ENCODE measurements around the gene ANKRD55.

ANKRD55 gene

GRCh38 chr5:56053363-56053762, 179.8 kb downstream of the ANKRD55 start:
- no peak overlapping the region for H3K4me3 Mint-ChIP-seq
- peaks cover 15% of the 10 kb centered on the region for H3K27me3 Mint-ChIP-seq (ENCODE audit: low read depth, poor library complexity)
- peaks cover 5% of the 10 kb centered on the region for H3K4me1 Mint-ChIP-seq
- H3K9me3 Mint-ChIP-seq, result peaks cover 24% of the 10 kb centered on the region
- H3K27ac Mint-ChIP-seq, result no peak overlapping the region
- no peak for DNase-seq
- no peak for TF ChIP-seq CTCF (IDR thresholded peaks at IDR 0.05)
- H3K36me3 Mint-ChIP-seq (ENCODE audit: low read depth), result peaks cover 4% of the 10 kb centered on the region

GRCh38 chr5:56052735-56053134, 180.4 kb downstream of the ANKRD55 start:
- Mint-ChIP-seq H3K4me1 (no peaks in the 10 kb centered on the region), H3K27me3 (ENCODE audit: low read depth, poor library complexity) (peaks cover 15% of the 10 kb centered on the region), H3K4me3 (no peak overlapping the region), H3K36me3 (ENCODE audit: low read depth) (peaks cover 4% of the 10 kb centered on the region), H3K27ac (no peak overlapping the region), H3K9me3 (peaks cover 24% of the 10 kb centered on the region)
- DNase-seq, result no peak
- no peak for TF ChIP-seq CTCF (IDR thresholded peaks at IDR 0.05)

GRCh38 chr5:56050551-56051255, 182.4 kb downstream of the ANKRD55 start:
- Mint-ChIP-seq H3K36me3 (ENCODE audit: low read depth) (peaks cover 4% of the 10 kb centered on the region), H3K4me1 (no peaks in the 10 kb centered on the region), H3K4me3 (no peak overlapping the region), H3K27ac (peak overlapping the region; percentile 40), H3K9me3 (peaks cover 37% of the 10 kb centered on the region), H3K27me3 (ENCODE audit: low read depth, poor library complexity) (peaks cover 21% of the 10 kb centered on the region)
- no peak for DNase-seq
- no peak for TF ChIP-seq CTCF (IDR thresholded peaks at IDR 0.05)
